GM21825 (cell line): ENCODE results near the gene PSMA6.
A peak's percentile ranks its signal among the peaks of the same experiment; 100 is the strongest.
"Not testable (repeated sequence)": the region's sequence is repeated elsewhere in the genome, so short reads cannot be mapped to it uniquely, and the experiment has no call there.

Experiments
- ATAC-seq: cut with Tn5 transposase; IDR thresholded peaks from one replicate; pipeline ENCODE4 v1.9.1; 2021; ENCODE audit warnings: mild to moderate bottlenecking, moderate library complexity; ENCODE audit not compliant: unreplicated experiment

PSMA6 gene

DNA sequence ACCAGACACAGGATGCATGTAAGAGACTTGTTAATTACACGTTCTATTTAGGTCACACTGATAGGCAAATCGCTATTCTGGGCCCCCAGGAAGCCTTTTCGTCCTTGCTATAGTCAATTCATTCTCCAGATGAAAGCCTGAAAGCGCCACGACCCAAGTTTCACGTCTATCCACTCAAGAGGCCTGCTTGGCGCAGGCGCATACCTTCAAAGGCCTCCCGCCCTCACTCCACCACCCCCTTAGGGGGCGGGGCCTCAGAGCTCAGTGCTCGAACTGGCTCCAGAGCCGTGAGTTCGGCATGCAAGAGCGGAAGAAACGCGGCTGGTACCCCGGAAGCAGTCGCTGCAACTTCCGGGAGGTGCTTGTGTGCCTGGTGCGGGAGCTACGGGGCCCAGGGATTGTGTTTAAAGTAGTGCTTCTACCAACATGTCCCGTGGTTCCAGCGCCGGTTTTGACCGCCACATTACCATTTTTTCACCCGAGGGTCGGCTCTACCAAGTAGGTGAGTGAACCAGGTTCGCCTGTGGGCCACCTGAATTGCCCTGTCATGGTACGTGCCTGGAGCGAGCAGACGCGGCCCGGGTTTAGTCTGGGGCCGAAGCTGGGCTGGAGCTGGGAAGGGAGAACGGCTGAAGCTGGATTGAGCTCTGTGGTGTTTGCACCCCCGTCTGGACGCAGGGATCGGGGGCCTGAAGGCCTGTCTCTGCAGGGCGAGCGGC lies at the start of gene PSMA6:
Gene PSMA6, plus strand, starts transcription at position 332 of the 719 bp plus-strand sequence. Its CDS starts 95 bp downstream, at position 427.
- ATAC-seq, result peak; percentile 89

DNA sequence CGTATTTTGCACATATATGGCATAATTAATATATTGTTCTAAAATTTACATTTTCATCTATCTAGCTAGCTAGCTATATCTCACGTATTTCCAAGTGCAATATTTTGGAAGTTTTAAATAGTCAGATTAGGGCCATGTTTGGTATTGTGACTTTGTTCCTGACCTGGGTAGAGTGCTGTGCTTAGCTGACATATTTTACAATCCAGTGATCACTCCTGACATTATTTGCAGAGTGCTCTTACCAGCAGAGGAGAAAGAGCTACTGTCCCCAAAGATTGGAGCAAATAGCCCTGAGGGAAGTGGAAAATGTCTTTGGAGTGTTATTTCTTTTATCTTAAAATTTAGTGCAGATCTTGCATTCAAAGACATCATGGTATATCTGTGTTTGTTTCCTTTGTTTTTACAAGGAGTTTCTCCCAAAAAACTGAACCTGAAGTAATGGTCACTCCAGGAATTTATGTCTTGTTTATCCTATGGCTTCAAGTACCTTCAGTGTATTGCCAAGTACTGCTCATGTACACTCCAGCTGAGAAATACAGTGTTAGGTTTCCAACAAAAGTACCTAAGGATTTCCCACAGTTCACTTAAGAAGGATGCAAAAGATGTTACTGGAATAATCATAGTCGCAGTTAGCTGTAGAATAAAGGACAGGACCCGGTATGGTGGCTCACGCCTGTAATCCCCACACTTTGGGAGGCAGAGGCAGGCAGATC lies 49.4 kb upstream of the PSMA6 start:
- ATAC-seq, result no peak

DNA sequence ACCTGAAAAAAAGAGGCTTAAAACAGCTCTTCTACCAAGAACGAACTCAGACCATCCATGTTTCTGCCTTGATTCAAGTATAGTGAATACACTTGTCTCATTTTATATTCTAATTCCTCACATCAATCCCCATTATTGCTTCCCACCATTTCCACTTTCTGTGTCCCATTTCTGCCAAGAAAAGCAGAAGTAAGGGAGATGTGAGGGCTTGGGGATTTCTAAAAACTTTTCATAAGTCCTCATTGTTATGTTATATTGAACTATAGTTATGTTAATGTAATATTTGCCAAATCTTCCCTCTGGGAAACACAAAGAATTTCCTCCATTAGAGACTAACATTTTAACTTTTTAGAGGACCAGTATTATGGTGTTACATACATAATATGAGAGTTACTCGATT lies 48.2 kb upstream of the PSMA6 start:
- ATAC-seq, result no peak

DNA sequence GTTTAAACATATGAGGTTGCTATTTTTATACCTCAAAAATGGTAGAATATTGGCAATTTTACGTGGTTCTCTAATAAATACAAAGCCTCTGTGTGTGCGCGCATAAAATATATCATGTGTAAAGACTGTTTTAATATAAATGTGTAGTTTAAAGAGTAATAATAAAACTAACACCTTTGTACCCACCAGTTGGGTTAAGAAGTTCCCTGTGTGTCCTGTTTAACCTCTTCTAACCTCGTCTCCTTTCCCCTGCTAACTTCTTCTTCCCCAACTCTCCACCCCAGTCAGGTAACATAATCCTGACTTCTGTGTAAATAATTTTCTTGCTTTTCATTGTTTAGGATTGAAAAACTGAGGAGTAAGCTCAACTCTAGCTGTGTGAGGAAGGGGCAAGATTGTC lies 47.6 kb upstream of the PSMA6 start:
- no peak for ATAC-seq

DNA sequence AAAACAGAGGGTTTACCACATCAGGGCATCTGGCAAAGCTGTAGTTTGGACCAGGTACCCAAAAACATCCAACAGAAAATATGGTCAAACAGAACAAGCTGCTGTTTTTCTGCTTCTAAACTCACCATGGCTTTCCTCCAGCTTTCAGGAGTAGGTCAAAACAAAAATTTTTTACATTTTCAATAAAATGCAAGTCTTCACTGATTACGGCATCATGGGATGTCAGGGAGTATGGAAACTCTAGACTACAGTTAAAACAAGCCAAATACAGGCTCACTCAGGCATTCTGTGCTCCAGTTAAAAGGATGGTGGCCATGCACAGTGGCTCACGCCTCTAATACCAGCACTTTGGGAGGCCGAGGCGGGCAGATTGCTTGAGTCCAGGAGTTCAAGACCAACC lies 47.1 kb upstream of the PSMA6 start:
- no peak for ATAC-seq

DNA sequence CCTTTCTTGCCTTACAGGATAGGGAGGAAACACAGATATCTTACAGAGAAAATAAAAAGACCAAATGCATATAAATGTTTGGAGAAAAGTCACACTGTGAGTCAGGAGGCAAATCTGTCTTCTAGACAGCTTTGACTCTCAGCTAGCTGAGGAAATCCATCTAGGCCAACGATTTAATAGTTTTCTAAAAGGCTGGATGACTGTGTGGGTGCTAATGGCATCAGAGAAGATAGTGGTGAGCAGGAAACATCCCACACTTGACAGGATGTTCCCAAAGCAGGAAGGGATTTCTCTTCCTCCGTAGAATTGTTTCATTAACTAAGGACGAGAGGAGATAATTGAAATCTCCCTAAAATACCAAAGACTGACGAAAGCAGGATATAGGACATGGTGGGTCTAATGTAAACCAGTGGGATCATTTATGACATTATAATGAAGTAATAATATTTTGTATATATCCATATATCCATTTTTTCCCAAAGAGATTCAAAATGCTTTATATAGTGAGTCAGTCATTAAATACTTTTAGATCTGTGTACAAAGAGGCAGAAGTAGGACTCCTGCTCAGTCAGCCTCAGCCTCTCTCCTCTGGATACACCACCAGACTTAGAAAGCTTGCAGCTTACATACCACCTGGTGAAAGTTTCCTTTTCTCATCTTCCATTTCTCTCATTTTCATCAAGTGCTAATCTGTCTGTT lies 44.3 kb upstream of the PSMA6 start:
- ATAC-seq, result peak; percentile 41

DNA sequence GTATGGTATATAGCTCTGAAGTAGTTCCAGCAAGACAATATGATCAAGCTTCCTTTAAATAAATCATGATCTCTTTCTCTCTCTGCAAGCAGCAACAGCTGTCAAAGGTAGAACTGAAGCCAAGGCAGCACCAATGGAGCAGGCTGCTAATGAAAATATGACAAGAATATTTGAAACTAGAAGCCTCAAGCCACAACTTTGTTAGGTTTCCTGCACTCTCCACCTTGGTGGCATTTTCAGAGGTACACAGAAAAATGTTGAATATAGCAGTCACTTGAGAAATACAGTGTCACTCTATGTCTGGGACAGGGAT lies 43.8 kb upstream of the PSMA6 start:
- ATAC-seq, result no peak

DNA sequence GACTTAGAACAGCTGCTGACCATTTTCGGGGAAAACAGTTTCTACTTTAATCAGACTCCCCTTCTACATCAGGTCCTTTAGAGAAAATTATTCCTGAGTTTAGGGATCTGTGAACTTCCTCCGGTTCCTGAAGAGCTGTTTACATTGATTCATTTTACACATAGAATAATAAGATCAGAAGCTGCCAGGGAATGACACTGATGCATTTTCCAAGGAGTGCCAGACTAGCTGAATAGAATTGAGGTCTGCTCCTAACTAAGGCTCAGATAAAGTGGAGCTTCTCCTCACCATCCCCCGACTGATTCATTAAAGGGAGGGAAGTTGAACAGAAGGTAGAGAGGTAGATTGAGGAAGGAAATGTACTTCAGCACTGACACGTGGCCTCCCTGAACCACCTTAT lies 41.9 kb upstream of the PSMA6 start:
- ATAC-seq, result no peak

DNA sequence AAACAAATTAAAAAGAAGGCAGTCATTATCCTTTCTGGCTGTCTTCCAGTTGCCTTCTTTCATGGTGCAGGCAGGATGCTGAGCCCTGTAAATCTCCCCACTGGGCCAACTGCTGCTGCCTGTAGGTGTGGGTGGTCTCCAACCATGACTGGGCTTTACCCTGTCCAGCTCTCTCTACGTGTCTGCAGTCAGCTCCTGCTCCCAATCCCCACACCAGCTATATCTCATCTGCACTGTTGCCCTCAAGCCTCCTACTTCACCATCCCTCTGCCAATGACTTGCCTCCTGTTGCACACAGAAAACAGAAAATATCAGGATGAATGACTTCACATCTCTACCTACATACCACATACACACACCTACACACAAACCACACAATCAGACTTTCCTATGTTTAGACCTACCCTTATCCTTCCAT lies 39.7 kb upstream of the PSMA6 start:
- ATAC-seq, result no peak

DNA sequence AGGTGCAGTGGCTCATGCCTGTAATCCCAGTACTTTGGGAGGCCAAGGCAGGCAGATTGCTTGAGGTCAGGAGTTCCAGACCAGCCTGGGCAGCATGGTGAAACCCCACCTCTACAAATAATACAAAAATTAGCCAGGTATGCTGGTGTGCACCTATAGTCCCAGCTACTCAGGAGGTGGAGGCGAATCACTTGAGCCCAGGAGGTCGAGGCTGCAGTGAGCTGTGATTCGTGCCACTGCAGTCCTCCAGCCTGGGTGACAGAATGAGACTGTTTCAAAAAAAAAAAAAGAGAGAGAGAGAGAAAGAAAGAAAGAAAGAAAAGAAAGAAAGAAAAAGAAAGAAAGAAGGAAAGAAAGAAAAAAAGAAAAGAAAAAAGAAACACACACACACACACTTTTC lies 39.1 kb upstream of the PSMA6 start:
- not testable (repeated sequence) for ATAC-seq

DNA sequence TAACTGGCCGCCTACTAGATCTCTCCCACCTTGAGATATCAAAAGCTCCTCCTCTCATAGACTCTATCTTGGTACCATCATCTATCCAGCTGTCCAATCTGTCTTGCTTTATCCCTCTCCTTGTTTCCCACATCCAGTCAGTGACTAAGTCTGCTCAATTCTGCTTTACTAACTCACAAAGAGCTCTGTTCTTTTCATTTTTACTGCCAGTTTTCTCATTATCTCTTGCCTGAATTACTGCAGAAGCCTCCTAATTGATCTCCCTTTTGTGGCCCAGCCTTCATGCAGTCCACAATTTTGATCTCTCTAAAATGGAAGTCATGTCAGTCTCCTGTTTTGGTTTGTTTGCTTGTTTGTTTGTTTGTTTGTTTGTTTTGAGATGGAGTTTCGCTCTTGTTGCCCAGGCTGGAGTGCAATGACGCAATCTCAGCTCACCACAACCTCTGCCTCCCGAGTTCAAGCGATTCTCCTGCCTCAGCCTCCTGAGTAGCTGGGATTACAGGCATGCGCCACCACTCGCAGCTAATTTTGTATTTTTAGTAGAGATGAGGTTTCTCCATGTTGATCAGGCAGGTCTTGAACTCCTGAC lies 38.1 kb upstream of the PSMA6 start:
- not testable (repeated sequence) for ATAC-seq

DNA sequence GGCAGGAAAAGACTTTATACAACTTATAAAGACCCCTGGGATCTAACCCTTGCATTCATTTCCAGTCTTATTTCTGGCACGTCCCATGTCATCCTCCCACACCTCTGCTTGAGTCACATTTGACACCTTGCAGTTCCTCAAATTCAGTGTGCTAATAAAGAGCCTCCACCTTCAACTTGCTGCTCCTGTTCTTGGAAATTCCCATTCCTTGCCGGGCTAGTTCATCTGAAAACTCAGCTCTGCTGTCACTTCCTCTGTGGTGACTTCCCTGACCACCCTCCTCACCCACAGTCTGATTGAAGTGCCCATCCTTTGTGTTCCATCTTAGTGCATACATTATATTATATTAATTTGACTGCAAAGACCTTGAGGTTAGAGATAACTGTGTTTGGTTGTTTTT lies 37.4 kb upstream of the PSMA6 start:
- ATAC-seq, result no peak

DNA sequence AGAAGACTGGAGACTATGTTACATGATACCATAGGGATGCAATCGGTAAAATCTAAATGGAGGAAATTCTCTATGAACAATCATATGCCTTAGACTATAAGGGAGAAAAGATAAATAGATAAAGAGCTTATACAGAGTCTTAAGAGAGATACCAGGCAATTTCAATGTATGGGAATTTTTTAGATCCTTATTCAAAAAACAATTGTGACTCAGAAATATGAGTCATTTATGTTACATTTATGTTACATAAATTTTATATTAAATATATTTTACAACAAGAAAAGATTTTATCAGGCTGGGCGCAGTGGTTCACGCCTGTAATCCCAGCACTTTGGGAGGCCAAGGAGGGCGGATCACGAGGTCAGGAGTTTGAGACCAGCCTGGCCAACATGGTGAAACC lies 36.5 kb upstream of the PSMA6 start:
- ATAC-seq, result no peak

DNA sequence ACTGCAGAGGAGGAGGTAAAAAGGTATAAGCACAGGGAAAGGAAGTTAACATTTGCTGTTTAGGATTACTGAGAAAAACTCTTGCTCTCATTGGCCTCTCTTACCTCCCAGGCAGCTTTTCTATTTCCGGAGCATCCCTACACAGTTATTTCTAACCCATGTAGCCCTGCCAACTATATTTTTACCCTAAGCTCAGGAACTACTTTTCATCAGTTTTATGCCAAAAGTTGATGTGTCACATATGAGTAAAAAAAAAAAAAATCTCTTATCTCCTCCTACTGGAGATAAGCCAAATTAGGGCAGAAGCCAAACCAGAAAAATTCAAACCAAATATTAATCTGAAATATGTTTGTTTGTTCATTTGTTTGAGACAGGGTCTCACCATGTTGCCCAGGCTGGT lies 34.4 kb upstream of the PSMA6 start:
- ATAC-seq, result no peak

DNA sequence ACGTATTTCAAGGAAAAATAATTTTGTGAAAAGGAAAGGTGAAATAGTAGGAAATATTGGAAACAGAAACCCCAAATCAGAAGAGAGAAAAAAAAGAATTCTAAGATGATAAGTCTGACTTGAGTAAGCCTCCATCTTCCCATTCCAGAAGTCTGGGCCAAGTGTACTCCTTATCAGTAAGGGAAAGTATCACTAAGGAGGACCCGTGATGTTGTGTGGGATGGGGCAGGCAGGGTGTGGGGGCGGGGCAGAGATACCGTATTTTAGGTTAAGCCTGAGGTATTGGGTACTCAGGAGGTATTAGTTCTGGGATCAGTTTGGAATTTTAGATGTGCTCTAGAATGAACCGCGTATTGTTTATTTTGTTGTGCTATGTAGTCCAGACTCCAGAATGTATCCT lies 33.8 kb upstream of the PSMA6 start:
- no peak for ATAC-seq

DNA sequence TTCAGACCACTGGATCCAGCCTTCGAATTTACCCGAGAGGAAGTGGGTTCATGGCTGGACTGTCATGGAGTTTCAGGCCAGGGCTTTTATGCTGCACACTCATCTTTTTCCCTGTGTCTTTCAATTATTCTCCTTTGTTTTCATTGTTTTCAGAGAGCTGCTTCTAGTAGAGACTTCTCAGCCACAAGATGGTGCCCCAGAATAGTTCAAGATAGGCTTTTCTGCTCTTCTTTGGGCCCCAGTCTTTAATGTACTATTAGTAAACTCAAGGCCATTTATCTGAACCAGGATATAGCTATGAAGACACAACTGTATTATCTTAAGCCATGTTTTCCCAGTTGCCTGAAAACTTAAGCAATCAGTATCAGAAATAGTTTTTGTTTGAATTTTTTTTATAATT lies 30.4 kb upstream of the PSMA6 start:
- ATAC-seq, result no peak

DNA sequence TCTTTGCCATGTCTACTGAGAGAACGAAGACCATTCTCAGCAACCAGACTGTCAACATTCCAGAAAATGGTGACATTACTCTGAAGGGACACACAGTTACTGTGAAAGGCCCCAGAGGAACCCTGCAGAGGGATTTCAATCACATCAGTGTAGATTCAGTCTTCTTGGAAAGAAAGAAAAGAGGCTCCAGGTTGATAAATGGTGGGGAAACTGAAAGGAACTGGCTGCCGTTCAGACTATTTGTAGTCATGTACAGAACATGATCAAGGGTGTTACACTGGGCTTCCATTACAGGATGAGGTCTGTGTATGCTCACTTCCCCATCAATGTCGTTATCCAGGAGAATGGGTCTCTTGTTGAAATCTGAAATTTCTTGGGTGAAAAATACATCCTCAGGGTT lies 29.7 kb upstream of the PSMA6 start:
- no peak for ATAC-seq

DNA sequence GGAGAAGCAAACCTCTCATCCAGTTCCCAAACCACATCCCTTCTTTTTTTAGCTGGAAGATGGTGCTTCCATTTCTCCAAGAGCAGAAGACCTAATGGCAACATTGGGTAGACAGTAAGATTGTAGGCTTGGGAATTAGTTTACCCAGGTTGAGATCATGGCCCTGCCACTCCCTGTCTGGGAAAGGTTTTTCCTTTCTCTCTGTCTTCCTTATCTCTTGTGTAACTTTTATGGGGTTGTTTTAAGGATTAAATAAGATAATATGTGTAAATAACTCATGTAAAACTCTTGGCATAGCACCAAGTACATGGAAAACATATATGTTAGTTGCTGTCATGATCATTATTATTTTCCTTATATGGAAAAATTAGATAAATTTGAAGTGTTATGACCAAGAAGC lies 23.2 kb upstream of the PSMA6 start:
- no peak for ATAC-seq

DNA sequence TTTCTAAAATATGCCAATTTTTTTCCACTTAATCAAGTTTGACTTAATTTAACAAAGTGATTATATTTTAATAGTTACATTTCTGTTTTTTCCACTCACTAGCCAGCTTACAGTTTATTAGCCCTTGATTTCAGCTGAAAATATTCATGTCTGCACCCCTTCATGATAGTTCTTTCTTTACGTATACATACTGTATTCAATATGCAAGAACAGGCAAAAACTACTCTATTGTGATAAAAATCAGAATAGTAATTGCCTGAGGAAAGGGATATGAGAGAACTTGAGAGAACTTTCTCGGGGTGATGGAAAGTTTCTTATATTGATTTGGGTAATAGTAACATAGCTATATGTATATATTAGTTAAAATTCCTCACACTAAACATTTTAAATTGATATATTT lies 17.4 kb upstream of the PSMA6 start:
- ATAC-seq, result no peak

DNA sequence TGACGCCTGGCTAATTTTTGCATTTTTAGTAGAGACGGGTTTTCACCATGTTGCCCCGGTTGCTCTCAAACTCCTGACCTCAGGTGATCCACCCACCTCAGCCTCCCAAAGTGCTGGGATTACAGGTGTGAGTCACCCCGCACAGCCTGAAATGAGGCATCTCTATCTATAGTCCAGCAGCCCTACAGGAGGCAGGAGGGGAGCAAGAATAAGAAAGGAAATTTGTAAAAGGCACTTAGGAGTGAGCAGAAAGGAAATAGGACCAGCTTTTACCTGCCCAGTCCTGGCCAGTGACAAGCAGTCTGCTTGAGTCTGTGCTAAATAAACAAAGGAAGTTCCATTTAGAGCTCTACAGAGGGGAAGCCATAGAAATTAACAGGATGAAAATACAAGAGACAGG lies 15.0 kb upstream of the PSMA6 start:
- ATAC-seq, result no peak

DNA sequence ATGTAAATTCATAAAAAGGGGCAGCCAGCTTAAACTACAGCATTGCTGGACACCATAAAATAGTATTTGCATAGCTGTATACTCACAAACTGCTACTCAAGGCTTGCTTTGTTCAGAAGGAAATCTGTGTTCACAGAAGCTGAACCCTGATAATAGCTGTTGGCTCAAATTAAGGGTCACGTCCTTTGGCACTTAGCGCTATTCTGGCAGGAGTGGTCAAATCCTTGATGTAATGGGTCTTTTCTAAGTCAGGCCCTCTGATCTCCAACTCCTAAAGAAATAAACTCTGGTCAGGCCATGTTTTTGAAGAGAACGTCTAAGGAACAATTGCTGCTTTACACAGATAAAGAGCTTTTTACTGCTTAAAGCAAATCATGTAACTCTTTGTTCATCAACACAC lies 12.8 kb upstream of the PSMA6 start:
- no peak for ATAC-seq

DNA sequence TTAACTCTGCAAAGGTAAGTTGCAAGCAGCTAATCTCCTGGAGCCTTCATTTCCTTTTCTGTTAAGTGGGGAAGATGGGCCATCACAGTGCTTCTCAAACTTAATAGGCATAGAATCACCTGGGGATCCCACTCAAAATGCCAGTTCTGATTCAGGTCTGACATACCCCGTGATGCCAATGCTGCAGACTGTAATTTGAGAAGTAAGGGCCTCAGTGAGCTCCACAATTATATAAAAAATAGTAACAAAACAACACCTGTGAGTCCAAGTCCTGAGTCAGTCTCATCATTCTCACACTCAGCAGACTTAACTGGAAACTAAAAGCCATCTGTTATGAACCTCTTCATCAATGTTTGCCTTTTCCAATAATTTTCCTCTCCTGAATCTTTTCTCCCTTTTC lies 10.8 kb upstream of the PSMA6 start:
- ATAC-seq, result no peak
